Measurements from ENCODE around the gene ARL3.

The ARL3 gene

GRCh38 chr10:102649797-102650654 is 64.2 kb downstream of the ARL3 start:
- no peak for DNase-seq

GRCh38 chr10:102648889-102649796 is 65.1 kb downstream of the ARL3 start:
- no peak for DNase-seq

DNA sequence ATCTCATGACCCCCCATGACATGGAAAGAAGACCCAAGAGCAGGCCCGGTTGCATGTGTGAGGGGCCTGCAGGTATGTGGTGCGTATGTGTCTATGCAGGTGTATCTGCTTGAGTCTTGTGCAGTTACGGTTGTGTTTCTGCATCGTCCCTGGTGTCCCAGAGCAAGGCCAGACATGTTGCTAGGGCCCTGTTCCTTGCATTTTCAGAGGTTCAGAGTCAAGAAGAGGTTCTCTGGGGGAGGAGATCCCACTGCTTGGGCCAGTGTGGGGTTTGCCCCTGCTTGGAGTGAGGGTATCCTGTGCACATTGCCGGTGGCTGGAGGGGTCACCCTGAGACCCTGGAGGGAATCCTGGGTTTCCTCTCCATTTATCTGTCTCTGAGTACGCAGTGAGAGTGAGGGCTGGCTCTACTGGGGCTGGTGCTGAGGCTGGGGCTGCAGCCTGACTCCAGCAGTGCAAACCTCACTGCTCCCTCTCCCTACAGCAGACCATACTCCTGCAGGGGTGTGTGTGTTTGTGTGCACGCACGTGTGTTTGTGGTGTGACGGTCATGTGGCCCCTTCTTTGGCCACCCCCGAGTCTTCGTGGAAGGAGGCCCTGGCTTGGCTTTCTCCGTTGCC is 65.8 kb downstream of the ARL3 start:
- DNase-seq = no peak

- DNase-seq = no peak
These were observed 66.5 kb downstream of the ARL3 start for GRCh38 chr10:102647443-102648268.

GRCh38 chr10:102646610-102647442 is 67.4 kb downstream of the ARL3 start:
- DNase-seq = no peak

- DNase-seq = no peak
These were observed 68.2 kb downstream of the ARL3 start for GRCh38 chr10:102645741-102646609.

DNA sequence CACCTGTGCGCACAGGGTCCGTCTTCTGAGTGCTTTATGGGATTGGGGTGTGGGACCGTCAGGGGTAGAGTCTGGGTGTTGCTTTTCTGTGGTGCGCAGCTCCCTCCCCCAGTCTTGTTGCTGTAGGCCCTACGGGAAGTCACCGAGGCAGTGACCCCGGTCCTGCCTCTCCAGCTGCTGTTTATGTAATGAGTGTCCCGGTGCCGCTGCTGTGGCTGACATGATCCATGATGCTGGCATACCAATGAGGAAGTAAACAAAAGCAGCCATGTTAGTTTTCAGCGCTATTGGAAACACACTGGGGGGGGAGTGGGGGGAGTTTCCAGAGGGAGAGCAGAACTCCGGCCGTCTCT is 68.8 kb downstream of the ARL3 start:
- DNase-seq = no peak

- peak; percentile 60 for DNase-seq
These were observed 69.4 kb downstream of the ARL3 start for GRCh38 chr10:102644646-102645387.

- no peak for DNase-seq
These were observed 70.0 kb downstream of the ARL3 start, which contains the start of gene TRIM8 for GRCh38 chr10:102644066-102644645. Gene TRIM8, plus strand, starts transcription at chr10:102644479. Its CDS starts 139 bp downstream, at chr10:102644618.

- peak; percentile 29 for DNase-seq
These were observed 70.7 kb downstream of the ARL3 start for GRCh38 chr10:102643336-102644065.

DNA sequence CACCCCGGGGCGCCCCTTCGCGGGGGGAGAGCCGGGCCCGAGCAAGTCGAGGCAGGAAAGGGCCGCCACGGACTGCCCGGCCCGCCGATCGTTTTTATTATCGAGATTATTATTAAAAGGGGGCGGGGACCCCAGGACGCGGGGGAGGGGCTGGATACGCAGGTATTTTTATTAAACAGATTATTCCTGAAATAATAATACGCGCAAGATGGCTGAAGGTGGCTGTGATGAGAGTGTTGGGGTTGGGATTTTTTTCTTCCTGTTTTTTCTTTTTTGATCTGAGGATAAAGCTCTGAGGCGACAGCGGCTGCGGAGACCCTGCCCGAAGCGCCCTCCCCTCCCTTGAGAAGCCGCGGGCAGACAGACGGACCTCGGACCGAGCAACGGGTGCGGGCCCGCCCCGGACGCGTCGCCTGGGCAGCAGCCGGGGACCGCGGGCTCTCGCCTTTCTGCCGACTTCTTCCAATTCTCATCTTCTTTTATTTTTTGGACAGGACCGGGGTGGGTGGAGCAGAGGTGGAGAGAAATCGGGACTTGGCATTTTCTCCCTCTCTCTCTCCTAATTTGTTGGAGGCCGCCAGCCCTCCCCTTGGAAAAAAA is 71.4 kb downstream of the ARL3 start:
- DNase-seq = peak; percentile 44

DNA sequence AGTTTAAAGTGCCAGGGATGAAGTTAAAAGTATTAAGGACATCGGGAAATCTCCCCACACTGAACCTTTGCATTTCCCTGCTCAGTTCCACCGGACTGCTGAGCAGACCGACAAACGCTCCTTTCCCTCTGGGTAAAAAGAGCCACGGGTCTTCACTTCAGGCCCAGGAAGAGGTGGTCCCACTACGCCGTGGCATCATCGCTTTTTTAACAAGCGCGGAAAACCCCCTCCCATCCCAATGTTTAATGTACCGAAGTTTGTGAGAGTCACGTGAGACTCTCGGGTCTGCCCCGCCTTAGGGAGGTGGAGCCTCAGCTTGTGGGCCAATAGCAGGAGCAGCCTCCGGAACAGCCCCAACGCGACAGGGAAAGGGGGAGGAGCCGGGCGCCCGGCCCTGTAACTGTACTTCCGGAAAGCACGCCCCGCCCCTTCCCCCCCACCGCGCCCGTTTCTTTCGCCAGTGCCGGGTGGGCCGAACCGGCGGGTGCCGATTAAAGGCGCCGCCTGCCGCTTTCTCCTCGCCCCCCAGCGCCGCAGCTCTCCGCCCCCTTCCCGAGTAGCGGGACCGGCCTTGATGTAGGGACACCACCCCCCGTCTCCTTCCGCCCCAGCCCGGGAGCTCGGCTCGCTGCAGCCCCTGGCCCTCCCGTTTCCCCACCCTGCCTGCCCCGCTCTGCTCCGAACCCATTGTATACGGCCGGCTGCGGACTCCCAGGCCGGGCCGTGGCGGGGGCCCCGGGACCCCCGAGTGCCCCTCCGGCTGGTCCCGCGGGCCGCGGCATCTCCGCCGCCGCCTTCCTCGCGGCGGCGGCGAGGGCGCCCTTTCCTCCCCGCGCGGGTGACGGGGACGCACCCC is 72.1 kb downstream of the ARL3 start:
- peak; percentile 89 for DNase-seq

GRCh38 chr10:102641402-102641801 is 72.8 kb downstream of the ARL3 start:
- DNase-seq = peak; percentile 24

DNA sequence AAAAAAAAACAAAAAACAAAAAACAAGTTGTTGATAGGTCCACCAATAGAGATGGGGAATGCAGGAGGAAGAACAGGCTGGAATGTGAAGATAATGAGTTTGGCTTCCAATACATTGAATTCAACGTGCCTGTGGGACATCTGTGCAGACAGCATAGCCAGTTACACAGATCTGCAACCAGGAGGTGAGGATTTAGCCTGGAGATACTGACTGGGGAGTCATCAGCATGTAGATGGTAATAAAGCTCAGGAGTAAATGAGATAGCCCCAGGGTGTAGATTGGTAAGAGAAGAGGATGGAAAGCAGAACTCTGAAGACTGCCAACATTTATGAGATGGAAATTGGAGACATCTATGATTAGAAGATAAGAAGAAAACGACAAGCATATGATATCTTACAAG is 74.7 kb downstream of the ARL3 start:
- DNase-seq = no peak

GRCh38 chr10:102635377-102635776 is 78.8 kb downstream of the ARL3 start:
- no peak for DNase-seq

GRCh38 chr10:102634686-102635085 is 79.5 kb downstream of the ARL3 start:
- DNase-seq = no peak

GRCh38 chr10:102633848-102634247 is 80.3 kb downstream of the ARL3 start:
- DNase-seq = no peak
